Measurements from ENCODE around the gene PLXNA4.

PLXNA4 gene

GRCh38 chr7:132367004-132367403 is 209.3 kb downstream of the PLXNA4 start:
- no peak for DNase-seq (ENCODE audit: low read depth, low spot score)
- no peak overlapping the region for H3K4me3 ChIP-seq (ENCODE audit: low read depth, low read length)
- in situ Hi-C loops (cut with HindIII; ENCODE audit: low sequenced_read_pairs), result no loop called here
- TF ChIP-seq CTCF (IDR thresholded peaks at IDR 0.05; ENCODE audit: low read depth, low read length), result no peak

- in situ Hi-C loops (cut with HindIII; ENCODE audit: low sequenced_read_pairs), result no loop called here
- DNase-seq (ENCODE audit: low read depth, low spot score), result no peak
- no peak for TF ChIP-seq CTCF (IDR thresholded peaks at IDR 0.05; ENCODE audit: low read depth, low read length)
- H3K4me3 ChIP-seq (ENCODE audit: low read depth, low read length), result no peak overlapping the region
Observed at GRCh38 chr7:132364226-132364625, 212.0 kb downstream of the PLXNA4 start.

DNA sequence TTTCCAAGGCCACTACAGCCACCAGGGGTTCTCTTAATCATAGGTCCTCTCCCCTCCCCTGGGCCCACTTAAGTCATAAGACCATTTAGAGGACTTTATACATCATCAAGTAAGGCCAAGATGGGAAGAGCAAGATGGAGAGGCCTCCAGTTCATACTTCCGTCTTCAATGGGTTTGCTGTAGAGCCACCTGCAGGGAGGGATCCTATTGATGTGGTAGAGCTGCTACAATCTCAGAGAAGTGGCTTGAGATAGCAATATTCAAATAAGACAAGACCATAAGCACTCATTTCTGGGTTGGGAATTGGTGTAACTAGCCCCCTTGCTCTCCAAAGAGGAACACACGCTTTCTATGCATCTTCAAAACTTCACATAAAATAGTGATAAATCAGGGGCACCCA is 214.2 kb downstream of the PLXNA4 start:
- in situ Hi-C loops (cut with HindIII; ENCODE audit: low sequenced_read_pairs), result no loop called here
- TF ChIP-seq CTCF (IDR thresholded peaks at IDR 0.05; ENCODE audit: low read depth, low read length), result no peak
- DNase-seq (ENCODE audit: low read depth, low spot score), result no peak
- no peak overlapping the region for H3K4me3 ChIP-seq (ENCODE audit: low read depth, low read length)

GRCh38 chr7:132361146-132361545 is 215.1 kb downstream of the PLXNA4 start:
- DNase-seq (ENCODE audit: low read depth, low spot score), result no peak
- H3K4me3 ChIP-seq (ENCODE audit: low read depth, low read length), result no peak overlapping the region
- in situ Hi-C loops (cut with HindIII; ENCODE audit: low sequenced_read_pairs), result no loop called here
- no peak for TF ChIP-seq CTCF (IDR thresholded peaks at IDR 0.05; ENCODE audit: low read depth, low read length)

GRCh38 chr7:132359743-132360142 is 216.5 kb downstream of the PLXNA4 start:
- in situ Hi-C loops (cut with HindIII; ENCODE audit: low sequenced_read_pairs), result no loop called here
- no peak overlapping the region for H3K4me3 ChIP-seq (ENCODE audit: low read depth, low read length)
- DNase-seq (ENCODE audit: low read depth, low spot score), result no peak
- no peak for TF ChIP-seq CTCF (IDR thresholded peaks at IDR 0.05; ENCODE audit: low read depth, low read length)

- DNase-seq (ENCODE audit: low read depth, low spot score), result no peak
- in situ Hi-C loops (cut with HindIII; ENCODE audit: low sequenced_read_pairs), result no loop called here
- TF ChIP-seq CTCF (IDR thresholded peaks at IDR 0.05; ENCODE audit: low read depth, low read length), result no peak
- H3K4me3 ChIP-seq (ENCODE audit: low read depth, low read length), result no peak overlapping the region
Observed at GRCh38 chr7:132355048-132355447, 221.2 kb downstream of the PLXNA4 start.

DNA sequence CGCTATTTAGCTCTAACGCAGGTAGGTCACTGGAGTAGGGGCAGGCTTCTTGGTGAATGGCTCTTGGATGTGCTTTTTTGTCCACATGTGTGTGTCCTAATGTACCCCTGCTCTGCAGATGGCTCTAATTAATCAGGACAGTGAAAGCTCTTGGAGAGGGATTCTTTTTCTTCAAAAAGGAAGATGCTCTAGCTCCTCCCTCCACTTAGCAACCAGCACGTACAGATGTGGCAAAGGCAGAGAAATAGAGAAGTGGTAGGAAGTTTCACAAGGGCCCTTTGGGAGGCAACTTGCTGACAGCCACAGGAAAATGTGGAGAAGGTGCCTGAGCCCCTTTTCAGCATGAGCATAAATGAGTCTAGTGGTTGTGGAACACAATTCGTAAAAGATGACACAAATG is 221.7 kb downstream of the PLXNA4 start:
- in situ Hi-C loops (cut with HindIII; ENCODE audit: low sequenced_read_pairs), result no loop called here
- no peak for DNase-seq (ENCODE audit: low read depth, low spot score)
- no peak overlapping the region for H3K4me3 ChIP-seq (ENCODE audit: low read depth, low read length)
- TF ChIP-seq CTCF (IDR thresholded peaks at IDR 0.05; ENCODE audit: low read depth, low read length), result no peak

Data from astrocyte of the spinal cord (primary cell).